Left forelimb (tissue), 1 donor: ENCODE results near the gene FBXW9.
"Not testable (repeated sequence)": the region's sequence is repeated elsewhere in the genome, so short reads cannot be mapped to it uniquely, and the experiment has no call there.

ENCODE experiments used
- DNase-seq: peaks from one replicate; pipeline ENCODE4 v3.0.0-alpha.2; 2018; ENCODE audit warnings: low spot score

Gene FBXW9

GRCh38 chr19:12681074-12681987 is 15.1 kb downstream of the FBXW9 start, which contains the start of gene DHPS:
Gene DHPS (minus strand): TSS chr19:12681880. CDS start chr19:12681766, 114 bp downstream.
- DNase-seq, result peak; percentile 89

DNA sequence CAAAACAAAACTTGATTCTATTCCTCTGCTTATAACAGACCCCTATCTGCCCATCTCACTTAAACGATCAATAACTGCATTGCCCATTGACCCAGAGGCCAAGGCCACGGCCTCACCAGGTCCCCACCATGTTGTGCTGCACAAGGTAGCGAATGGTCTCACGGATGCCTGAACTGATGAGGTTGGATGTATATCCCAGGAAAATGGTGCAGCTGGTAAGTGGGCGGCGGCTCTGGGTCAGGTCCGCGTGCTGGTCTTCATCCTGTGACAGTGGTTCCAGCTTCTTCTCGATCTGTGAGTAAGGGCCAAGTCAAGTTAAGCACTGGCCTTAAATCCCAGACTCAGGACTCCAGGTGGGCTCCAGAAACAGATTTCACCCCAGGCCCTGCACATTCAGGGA is 16.4 kb downstream of the FBXW9 start:
- no peak for DNase-seq

GRCh38 chr19:12678039-12678438 is 18.4 kb downstream of the FBXW9 start:
- not testable (repeated sequence) for DNase-seq

GRCh38 chr19:12676928-12677327 is 19.5 kb downstream of the FBXW9 start:
- no peak for DNase-seq

GRCh38 chr19:12676384-12676792 is 20.0 kb downstream of the FBXW9 start:
- DNase-seq, result peak; percentile 83

GRCh38 chr19:12675940-12676339 is 20.5 kb downstream of the FBXW9 start:
- DNase-seq, result no peak

DNA sequence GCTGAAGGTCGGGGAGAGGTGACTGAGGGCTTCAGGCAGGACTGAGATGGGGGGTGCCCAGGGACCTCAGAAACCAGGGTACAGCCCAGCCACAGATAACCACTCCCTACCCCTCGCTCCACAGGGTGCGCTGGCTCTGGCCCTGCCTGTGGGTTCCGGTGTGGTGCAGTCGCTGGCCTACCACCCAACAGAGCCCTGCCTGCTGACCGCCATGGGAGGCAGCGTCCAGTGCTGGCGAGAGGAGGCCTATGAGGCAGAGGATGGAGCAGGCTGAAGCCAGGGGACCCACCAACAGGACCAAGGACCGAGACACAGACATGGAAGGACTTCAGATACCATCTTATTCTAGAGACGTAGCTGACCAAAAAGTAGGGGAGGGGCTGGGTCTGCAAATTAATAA is 21.0 kb downstream of the FBXW9 start:
- no peak for DNase-seq

GRCh38 chr19:12672744-12673143 is 23.7 kb downstream of the FBXW9 start:
- no peak for DNase-seq

DNA sequence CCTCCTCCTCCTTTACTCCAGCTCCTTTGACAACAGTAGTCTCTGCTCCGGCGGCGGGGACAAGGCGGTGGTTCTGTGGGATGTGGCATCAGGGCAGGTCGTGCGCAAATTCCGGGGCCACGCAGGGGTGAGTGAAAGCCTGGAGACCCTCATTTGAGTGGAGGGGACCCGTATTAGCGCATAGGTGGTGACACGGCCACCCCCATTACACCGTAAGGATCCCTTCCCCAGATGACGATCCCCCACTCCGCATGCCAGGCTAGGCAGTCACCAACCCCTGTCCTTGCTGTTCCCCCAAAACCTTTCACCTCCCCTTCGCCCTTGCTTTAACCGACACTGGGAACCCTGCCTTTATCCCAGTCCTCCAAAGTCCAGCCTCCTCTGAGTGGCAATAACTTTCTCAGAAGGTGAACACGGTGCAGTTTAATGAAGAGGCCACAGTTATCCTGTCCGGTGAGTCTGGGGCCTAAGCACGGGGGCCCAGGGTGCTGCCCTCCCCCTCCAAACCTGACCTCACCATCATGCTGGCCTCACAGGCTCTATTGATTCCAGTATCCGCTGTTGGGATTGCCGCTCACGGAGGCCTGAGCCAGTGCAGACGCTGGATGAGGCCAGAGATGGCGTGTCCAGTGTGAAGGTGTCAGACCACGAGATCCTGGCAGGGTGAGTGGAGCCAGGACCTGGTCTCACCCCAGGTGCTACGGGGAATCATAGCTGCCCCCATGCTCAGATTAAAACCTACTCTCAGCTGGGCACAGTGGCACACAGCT is 26.1 kb downstream of the FBXW9 start:
- no peak for DNase-seq

DNA sequence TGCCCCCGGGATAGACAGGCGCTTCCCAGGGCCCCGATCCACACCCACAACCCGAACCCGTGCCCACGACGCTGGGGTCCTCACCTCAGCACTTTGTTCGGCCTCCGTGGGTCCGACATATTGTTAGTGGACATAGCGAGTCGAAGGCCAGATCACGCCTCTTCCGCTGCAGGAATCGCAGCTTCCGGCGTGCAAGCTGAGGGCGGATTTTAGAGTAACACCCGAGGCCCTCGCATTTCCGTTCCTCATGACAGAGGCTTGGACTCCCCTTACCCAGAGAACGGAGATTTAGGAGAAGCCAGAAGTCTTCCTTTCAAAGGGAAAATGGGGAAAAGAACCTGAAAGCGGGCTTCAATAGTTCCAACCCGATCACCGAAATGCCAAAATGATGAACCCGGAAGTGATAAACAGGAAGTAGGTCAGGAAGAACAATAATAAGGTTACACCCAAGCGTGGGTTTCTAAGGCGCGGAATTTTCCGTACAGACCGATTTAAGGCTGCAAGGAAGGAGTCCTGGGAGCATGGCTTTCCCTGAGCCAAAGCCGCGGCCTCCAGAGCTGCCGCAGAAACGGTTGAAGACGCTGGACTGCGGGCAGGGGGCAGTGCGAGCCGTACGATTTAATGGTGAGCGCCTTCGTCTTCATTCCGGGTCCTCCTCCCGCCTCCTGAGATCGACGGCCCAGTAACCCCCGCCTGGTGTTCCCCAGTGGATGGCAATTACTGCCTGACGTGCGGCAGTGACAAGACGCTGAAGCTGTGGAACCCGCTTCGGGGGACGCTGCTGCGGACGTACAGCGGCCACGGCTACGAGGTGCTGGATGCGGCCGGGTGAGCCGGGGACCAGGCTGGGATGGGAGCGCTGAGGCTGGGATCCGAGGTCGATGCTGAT is 26.9 kb downstream of the FBXW9 start:
- DNase-seq, result peak; percentile 89

DNA sequence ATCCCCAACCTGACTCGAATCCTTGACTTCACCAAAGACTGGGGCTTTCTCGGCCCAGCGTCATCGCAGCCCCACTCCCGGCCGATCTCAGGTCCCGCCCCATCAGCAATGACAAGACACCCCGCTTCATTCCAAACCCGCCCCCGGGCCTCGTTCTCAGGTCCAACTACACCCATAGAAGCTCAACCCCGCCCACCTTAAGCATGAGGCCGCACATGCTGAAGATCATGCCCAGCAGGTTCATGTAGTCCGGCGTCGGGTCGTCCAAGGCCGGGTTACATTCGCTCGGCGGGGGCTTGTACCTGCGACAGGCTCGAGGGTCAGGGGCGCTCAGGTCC is 27.5 kb downstream of the FBXW9 start:
- DNase-seq, result no peak

DNA sequence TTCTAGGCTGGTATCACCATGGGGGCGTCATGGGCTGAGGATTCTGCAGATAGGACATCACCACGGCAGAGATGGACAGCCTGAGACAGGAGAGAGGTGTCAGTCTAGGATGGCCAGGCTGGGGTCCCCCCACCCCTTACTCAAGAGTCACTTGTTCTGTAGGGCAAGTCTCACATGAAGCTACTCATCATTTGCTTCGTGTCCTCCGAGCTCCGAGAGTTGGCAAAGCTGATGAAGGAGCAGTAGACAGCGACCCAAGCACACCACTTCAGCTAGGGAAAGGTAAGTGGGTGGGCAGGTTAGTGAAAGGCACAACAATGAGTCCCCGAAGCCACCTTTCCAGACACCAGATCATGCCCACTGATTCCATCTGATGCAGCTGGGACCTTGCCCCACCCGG is 28.1 kb downstream of the FBXW9 start:
- DNase-seq, result no peak

DNA sequence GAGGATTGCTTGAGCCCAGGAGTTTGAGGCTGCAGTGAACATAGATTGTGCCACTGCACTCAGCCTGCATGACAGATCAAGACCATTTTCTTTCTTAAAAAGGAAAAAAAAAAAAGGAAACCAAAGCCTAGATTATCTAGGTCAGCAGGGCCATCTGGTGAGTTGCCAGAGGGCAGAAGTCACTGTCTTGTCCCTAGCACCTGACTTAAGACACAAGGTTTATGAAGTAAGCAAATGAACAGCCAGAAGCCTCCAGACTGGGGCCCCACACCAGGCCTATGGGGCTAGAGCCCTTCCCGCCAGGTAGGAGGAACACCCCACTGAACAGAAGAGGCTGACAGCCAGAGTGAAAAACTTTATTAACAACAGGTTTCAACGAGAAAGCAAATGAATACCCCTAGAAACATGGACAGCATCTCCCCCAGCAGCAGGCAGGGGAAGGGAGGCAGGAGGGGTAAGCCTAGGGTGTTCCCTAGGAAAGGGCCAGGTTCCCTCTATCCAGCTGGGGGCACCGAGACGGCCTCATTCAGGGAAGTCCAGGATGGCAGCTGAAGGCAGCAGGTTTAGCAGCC is 28.6 kb downstream of the FBXW9 start:
- no peak for DNase-seq

DNA sequence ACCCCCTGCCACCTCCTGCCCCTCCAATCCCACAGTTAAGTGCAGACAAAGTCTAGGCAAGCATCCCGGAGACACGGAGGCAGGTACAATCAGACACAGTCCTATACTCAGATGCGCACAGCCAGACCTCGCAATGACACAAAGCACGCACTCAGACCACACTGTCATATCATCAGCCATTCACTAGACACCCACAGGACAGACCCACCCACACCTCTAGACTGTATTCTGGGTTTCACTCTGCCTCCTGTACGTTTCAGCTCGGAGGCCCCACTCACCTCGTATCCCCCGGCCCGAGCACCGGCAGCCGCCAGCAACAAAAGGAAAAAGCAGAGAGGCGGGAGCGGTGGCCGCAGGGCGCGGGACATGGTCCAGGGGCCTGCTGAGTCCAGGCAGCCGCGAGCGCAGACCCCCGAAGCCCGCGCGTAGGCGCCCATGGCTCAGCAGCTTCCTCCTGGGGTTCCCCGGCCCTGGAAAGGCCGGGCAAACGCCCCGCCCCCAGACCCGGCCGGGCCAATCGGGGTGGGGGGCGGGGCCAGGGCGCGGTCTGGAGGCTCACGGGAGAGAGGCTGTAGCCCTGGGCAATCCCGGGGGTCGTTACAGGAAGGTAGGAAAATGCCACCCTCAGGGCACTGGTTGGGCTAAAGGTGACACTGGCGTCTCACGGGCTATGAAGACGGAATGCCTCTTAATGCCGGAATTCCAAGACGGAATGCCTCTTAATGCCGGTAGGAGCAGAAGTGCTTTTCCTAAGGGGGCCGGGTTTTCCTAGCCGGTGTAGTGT is 30.0 kb downstream of the FBXW9 start, which contains the start of the genes MAN2B1 and WDR83:
MAN2B1 (minus strand) TSS at position 478 of the 784 bp plus-strand sequence; CDS start at position 437, 41 bp downstream.
WDR83 (plus strand) TSS at position 543 of the 784 bp plus-strand sequence. CDS start 2,984 bp downstream, outside the sequence.
- peak; percentile 87 for DNase-seq

- DNase-seq, result no peak
Measured at GRCh38 chr19:12665671-12666264, 30.7 kb downstream of the FBXW9 start.

DNA sequence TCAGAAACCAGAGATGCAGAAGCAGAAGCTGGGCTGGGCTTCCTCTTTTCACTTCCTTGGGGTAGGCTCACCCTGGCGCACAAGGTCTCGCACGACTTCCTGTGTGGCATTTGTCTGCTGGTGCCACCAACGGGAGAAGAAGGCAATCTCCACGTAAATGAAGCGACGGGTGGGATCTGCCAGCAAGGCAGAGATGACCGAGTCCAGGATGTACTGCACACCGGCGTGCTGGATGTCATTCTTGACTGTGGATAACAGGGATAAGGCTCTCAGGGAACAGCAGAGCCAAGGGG is 31.2 kb downstream of the FBXW9 start:
- no peak for DNase-seq

- DNase-seq, result no peak
Measured at GRCh38 chr19:12664406-12665280, 31.8 kb downstream of the FBXW9 start.

- no peak for DNase-seq
Measured at GRCh38 chr19:12660980-12661379, 35.5 kb downstream of the FBXW9 start.

DNA sequence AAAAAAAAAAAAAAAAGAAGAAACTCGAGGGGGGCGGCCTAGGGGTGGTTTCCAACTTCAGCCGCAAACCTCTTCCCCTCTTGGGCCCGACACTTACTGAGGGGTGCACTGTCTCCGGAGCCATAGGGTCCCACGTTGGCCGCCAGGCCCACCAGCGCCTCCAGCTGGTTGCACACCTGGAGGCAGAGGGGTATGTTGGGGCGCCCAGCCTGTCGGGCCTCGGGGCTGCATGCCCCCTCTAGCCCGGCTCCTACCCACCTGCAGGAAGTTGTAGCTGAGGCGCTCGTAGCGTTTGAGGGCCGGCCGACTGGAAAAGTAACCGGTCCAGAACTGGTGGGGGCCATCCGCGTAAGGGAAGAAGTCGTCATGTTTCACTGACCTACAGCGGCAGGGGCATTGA is 38.5 kb downstream of the FBXW9 start:
- no peak for DNase-seq
